Measurements from ENCODE around the gene PDZD4.

Gene PDZD4

GRCh38 chrX:153868576-153869472, 38.5 kb upstream of the PDZD4 start:
- intact Hi-C loops (cut with DNase I): no loop called here
- DNase-seq: peak in 1 of 10 donors; percentile 67

DNA sequence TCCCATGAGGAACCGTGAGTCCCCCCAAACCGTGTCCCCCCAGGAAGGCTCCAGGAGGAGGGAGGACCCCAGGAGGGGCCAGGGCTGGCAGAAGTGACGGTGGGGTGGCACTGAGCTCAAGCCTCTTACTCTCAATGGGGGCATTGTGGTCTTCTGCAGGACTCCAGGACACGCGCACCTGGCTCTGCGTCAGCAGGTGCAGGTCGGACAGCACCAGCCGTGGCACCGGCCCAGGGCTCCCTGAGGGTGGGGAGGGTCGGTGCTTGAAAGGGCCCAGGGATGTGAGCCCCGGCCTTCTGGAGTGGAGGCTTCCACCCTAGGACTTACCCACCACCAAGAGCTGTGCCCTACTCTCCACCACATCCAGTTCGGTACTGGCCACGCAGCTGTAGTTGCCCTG, 37.3 kb upstream of the PDZD4 start:
- intact Hi-C loops (cut with DNase I): no loop called here

DNA sequence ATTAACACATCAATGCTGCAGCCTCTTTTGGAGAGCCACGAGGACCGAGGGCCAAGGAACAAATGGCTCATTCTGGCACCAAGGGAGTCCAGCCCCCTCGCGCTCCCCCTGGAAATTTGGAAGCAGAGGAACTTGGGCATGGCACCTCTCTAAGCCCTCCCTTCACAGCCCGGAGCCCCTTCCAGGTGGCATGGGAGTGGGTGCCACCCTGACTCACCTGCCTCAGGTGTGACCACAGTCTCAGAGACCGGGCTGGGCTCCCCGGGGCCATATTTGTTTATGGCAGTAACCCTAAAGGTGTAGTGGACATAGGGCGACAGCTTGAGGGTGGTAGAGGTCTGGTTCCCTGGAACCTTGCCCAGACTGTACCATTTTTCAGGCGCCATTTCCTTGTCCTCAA, 36.8 kb upstream of the PDZD4 start:
- DNase-seq: peak in 2 of 10 donors; percentile 68 to 72
- intact Hi-C loops (cut with DNase I): no loop called here

More for the DNA sequence above, 37.3 kb upstream of the PDZD4 start:
- peak in 1 of 10 donors; percentile 58 for DNase-seq

DNA sequence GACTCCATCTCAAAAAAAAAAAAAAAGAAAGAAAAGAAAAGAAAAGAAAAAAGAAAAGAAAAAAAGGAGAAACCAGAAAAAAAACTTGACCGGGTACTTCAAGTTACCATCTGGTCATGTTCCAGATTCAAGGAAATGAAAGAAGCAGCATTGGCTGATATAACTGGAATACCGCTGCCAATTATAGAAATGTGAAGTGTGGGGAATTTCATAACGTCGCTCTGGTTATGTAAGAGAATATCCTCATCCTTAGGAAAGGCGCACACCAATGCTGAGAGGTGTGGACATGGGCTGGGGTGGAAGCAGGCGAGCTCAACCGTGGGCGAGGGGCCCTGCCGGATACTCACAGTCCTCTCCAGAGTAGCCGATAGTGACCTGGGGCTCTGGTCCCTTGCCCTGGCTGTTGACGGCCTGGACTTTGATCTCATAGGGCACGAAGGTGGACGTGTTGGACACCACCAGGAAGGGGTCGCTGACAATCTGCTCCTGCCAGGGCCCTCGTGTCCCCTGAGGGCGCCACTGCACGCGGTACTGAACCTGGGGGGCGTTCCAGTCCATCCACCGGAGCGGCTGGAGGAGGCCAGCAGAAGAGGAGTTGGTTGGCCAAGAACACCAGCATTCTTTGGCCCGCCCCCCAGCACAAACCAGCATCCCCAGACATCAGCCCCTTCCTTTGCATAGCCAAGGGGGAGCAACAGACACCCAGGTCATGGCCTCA, 36.1 kb upstream of the PDZD4 start:
- DNase-seq: peak in 2 of 10 donors; percentile 64 to 83
- intact Hi-C loops (cut with DNase I): no loop called here

GRCh38 chrX:153865685-153866084, 35.3 kb upstream of the PDZD4 start:
- intact Hi-C loops (cut with DNase I): no loop called here

DNA sequence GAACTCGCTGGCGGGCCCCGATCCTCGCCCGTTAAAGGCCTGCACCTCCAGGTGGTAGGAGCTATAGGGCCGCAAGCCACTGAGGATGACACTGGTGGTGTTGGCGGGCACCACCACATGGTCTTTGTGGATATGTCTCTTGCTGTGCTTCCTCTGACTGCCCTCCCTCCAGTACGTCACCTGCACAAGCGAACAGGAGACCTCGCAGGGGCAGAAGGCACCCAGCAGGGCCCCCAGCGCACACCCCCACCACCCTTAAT, 34.9 kb upstream of the PDZD4 start:
- intact Hi-C loops (cut with DNase I): no loop called here
- no peak for DNase-seq

More at GRCh38 chrX:153865685-153866084, 35.3 kb upstream of the PDZD4 start:
- no peak for DNase-seq

DNA sequence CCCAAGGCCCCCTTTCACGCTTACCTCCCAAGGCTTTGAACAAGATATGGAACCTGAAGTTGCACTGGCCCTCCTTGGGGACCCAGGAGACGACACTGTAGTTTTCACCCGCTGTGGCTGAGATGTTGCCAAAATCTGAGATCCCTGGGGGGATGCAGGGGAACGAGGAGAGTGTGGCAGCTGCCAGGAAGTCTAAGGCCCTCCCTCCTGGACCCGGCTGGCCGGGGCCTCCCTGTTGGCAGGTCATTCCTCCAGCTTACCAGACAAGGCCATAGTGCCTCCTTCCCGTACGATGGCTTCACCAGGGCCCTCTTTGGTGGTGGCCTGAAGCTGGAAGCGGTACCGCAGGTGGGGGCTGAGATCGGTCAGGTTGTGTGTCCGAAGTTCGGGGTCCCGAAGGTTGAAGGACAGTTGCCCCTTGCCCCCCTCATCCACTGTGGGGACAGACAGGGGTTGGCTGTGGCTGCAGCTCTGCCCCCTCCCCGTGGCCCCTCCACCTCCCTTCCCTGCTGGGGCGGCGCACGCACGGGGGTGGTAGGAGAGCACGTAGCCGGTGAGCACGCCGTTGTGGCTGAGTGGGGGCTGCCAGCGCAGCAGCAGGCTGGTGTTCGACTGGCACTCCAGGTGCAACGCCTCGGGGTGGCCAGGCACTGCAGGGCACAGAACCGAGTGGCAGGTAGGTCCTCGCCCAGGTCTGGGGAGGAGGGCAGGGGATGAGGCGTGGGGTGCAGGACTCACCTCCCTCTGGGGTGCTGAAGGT, 34.4 kb upstream of the PDZD4 start:
- intact Hi-C loops (cut with DNase I): no loop called here
- DNase-seq: peak in 1 of 10 donors; percentile 85

GRCh38 chrX:153864101-153864500, 33.8 kb upstream of the PDZD4 start:
- intact Hi-C loops (cut with DNase I): no loop called here
- DNase-seq: no peak

DNA sequence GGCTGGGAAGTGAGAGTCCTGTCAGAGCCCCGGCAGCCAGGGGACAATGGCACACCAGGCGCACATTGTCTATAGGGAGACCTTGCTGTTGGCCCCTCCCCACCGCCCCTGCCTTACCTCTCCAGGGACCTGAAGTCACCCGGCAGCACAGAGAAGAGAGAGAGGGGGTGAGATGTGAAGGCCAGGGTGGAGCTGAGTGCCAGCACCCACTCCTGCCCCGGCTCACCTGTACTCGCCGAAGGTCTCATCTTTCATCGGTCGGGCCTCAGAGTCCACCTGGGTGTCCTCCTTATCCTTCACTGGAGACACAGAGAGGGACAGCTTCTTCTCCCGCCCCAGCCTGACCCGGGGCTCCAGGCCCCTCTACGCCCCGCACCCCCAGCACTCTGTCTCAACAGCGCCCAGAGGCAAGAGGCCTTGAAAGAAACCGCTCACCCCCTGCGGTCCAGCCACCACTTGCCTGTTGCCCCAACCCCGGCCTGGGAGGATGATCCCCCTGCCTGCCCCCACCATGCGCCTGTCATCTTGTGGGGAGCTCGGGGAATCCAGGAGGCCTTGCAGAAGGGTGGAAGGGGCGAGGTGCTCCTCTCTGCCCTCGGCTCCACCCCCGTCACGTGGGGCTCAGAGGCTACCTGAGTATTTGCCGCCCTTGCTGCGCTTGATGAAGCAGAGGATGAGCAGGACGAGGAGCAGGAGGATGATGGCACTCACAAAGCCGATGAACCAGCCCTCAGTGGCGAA, 33.1 kb upstream of the PDZD4 start:
- intact Hi-C loops (cut with DNase I): no loop called here
- no peak for DNase-seq

DNA sequence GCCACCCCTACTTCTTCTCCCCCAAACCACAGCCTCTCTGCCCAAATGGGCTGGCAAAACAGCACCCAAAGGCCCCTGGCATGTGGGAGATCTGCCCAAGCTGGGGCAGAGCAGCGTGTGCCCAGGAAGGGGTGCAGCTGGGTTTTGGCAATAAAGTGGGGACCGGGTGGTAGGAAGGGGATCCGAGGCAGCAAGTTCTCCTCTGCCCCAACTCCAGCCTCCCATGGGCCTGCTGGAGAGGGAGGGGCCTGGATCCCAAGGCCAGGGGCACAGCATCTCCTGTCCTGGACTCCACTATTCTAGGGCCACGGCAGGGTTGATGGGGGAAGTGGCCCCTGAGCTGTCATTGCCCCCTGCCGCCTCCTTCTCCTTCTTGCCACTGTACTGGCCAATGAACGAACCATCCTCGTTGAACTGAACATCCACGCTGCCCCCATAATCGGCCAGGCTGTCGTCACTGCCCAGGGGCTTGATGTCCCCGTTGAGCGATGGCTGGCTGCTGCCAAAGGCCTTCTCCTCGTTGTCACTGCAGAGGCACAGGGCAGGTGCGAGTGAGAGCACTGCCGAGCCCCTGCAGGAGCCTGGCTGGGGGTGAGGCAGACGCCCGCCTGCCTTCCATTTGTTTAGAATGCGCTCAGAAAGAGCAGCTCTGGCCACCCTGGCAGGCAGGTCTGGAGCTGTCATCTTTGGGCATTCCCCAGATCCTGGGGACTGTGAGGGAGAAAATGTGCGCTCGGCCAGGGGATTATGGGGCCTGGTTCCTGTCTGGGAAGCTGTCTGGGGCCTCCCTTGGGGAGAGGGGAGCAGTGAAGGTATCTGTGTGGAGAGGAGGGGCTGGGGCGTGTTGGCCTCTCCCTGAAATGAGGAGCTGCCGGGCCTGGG, 32.3 kb upstream of the PDZD4 start:
- intact Hi-C loops (cut with DNase I): no loop called here
- DNase-seq: peak in 1 of 10 donors; percentile 68

GRCh38 chrX:153861733-153862310, 31.5 kb upstream of the PDZD4 start:
- peak in 2 of 10 donors; percentile 84 for DNase-seq
- intact Hi-C loops (cut with DNase I): no loop called here

- DNase-seq: no peak
- intact Hi-C loops (cut with DNase I): no loop called here
Measured at GRCh38 chrX:153861151-153861550, 30.8 kb upstream of the PDZD4 start.

GRCh38 chrX:153857348-153857903, 27.1 kb upstream of the PDZD4 start:
- intact Hi-C loops (cut with DNase I): no loop called here
- no peak for DNase-seq

GRCh38 chrX:153854702-153855101, 24.4 kb upstream of the PDZD4 start:
- intact Hi-C loops (cut with DNase I): no loop called here
- no peak for DNase-seq

- intact Hi-C loops (cut with DNase I): no loop called here
- no peak for DNase-seq
Measured at GRCh38 chrX:153853902-153854267, 23.5 kb upstream of the PDZD4 start.

- intact Hi-C loops (cut with DNase I): no loop called here
- no peak for DNase-seq
Measured at GRCh38 chrX:153853180-153853901, 23.0 kb upstream of the PDZD4 start.

DNA sequence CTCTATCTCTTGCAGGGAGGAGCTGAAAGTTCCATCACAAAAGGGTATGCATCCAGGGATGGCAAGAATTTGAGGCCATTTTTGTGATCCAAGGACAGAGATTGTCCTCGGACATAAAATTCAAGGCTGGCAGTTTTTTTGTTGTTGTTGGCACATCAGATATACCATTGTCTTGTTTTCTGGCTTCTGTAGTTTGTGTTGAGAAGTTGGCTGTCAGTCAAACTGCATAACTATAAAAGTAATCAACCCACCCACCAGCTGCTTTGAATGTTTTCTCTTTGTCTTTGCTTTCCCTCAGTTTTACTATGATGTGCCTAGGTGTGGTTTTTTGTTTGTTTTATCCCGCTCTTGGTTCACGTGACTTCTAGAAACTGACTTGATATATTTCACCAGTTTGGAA, 21.6 kb upstream of the PDZD4 start:
- DNase-seq: no peak
- intact Hi-C loops (cut with DNase I): no loop called here

DNA sequence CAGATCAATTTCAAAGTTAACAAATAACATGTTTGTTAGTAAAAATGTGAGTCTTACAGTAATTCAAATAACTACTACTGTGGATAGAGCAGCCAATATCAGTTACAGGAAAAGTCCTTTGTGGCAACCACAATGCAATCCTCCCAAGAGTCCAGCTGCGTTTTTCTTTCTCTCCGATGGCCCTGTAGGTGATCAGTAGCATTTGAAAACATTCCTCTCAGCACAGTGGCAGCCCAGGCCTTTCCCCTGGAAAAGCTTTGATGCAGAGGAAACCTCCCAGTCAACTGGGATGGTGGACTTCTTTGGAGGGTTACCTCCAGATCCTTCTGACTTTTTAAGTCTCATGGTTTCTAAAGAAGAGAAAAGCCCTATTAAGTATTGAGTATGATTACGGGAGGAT, 18.0 kb upstream of the PDZD4 start:
- intact Hi-C loops (cut with DNase I): no loop called here
- DNase-seq: no peak
